ENCODE data around the gene SCN9A.
"Not testable (repeated sequence)": the region's sequence is repeated elsewhere in the genome, so short reads cannot be mapped to it uniquely, and the experiment has no call there.

Gene SCN9A

GRCh38 chr2:166375736-166376487, at the start of gene SCN9A:
SCN9A (minus strand) TSS chr2:166375944; CDS start chr2:166311756, 64,188 bp downstream.
- DNase-seq (ENCODE audit: low spot score), result peak; percentile 88

- DNase-seq (ENCODE audit: low spot score), result no peak
These were observed 49.1 kb upstream of the SCN9A start for GRCh38 chr2:166424841-166425240.

GRCh38 chr2:166419616-166419934, 43.8 kb upstream of the SCN9A start:
- peak; percentile 13 for DNase-seq (ENCODE audit: low spot score)

GRCh38 chr2:166418853-166419615, 43.3 kb upstream of the SCN9A start:
- no peak for DNase-seq (ENCODE audit: low spot score)

- peak; percentile 14 for DNase-seq (ENCODE audit: low spot score)
These were observed 41.9 kb upstream of the SCN9A start for GRCh38 chr2:166417669-166418068.

- DNase-seq (ENCODE audit: low spot score), result no peak
These were observed 37.5 kb upstream of the SCN9A start for GRCh38 chr2:166413255-166413654.

GRCh38 chr2:166411473-166412230, 35.9 kb upstream of the SCN9A start:
- no peak for DNase-seq (ENCODE audit: low spot score)

GRCh38 chr2:166410828-166411472, 35.2 kb upstream of the SCN9A start:
- DNase-seq (ENCODE audit: low spot score), result peak; percentile 59

GRCh38 chr2:166407746-166408145, 32.0 kb upstream of the SCN9A start:
- DNase-seq (ENCODE audit: low spot score), result not testable (repeated sequence)

- DNase-seq (ENCODE audit: low spot score), result no peak
These were observed 30.6 kb upstream of the SCN9A start for GRCh38 chr2:166406374-166406773.

GRCh38 chr2:166405569-166405926, 29.8 kb upstream of the SCN9A start:
- no peak for DNase-seq (ENCODE audit: low spot score)

- no peak for DNase-seq (ENCODE audit: low spot score)
These were observed 29.3 kb upstream of the SCN9A start for GRCh38 chr2:166404831-166405568.

- no peak for DNase-seq (ENCODE audit: low spot score)
These were observed 18.5 kb upstream of the SCN9A start for GRCh38 chr2:166394245-166394644.

GRCh38 chr2:166393008-166393407, 17.3 kb upstream of the SCN9A start:
- no peak for DNase-seq (ENCODE audit: low spot score)

GRCh38 chr2:166388481-166389070, 12.8 kb upstream of the SCN9A start:
- no peak for DNase-seq (ENCODE audit: low spot score)

- no peak for DNase-seq (ENCODE audit: low spot score)
These were observed 9.6 kb upstream of the SCN9A start for GRCh38 chr2:166385313-166385712.

- peak; percentile 22 for DNase-seq (ENCODE audit: low spot score)
These were observed 9.0 kb upstream of the SCN9A start for GRCh38 chr2:166384774-166385173.

- DNase-seq (ENCODE audit: low spot score), result no peak
These were observed 6.7 kb upstream of the SCN9A start for GRCh38 chr2:166382448-166382847.

GRCh38 chr2:166380615-166381014, 4.9 kb upstream of the SCN9A start:
- no peak for DNase-seq (ENCODE audit: low spot score)

GRCh38 chr2:166376873-166377272, 1.1 kb upstream of the SCN9A start:
- no peak for DNase-seq (ENCODE audit: low spot score)

GRCh38 chr2:166376488-166376828, 714 bp upstream of the SCN9A start:
- DNase-seq (ENCODE audit: low spot score), result no peak

All from AG20443 (cell line).